Memory B cell (primary cell): ENCODE measurements around the gene CHMP6.
A peak's percentile ranks its signal among the peaks of the same experiment; 100 is the strongest.

Experiments
- ATAC-seq: fragments of 150-1000 bp; cut with Tn5 transposase; 2 replicates; pipeline ENCODE4 v1.10.0; 2021; ENCODE audit warnings: low read depth, mild to moderate bottlenecking, moderate library complexity
- DNase-seq, 2 donors: peaks; one replicate each; pipeline ENCODE4 v3.0.0; 2022; ENCODE audit warnings: low spot score in 2 of 2
- H3K27ac Mint-ChIP-seq: one replicate; pipeline ENCODE4 v1.8.0; 2022; ENCODE audit warnings: mild to moderate bottlenecking, moderate library complexity, mixed read lengths
- H3K27me3 Mint-ChIP-seq: one replicate; pipeline ENCODE4 v1.8.0; 2022; ENCODE audit warnings: mixed read lengths
- H3K36me3 Mint-ChIP-seq: one replicate; pipeline ENCODE4 v1.8.0; 2022; ENCODE audit warnings: mild to moderate bottlenecking, mixed read lengths
- H3K4me1 Mint-ChIP-seq: one replicate; pipeline ENCODE4 v1.8.0; 2022; ENCODE audit warnings: mixed read lengths
- H3K4me3 Mint-ChIP-seq: one replicate; pipeline ENCODE4 v1.8.0; 2022; ENCODE audit warnings: mild to moderate bottlenecking, moderate library complexity, mixed read lengths
- H3K9me3 Mint-ChIP-seq: one replicate; pipeline ENCODE4 v1.8.0; 2022; ENCODE audit warnings: mixed read lengths

The CHMP6 gene

GRCh38 chr17:80991645-80992076, at the start of gene CHMP6:
TSS of gene CHMP6 (plus strand) at chr17:80991841. CDS start at chr17:80991919, 78 bp downstream.
- Mint-ChIP-seq H3K36me3 (peaks cover 13% of the 10 kb centered on the region), H3K4me1 (peaks cover 23% of the 10 kb centered on the region), H3K9me3 (no peaks in the 10 kb centered on the region), H3K4me3 (peak within 1 kb of the TSS; percentile 92), H3K27me3 (no peaks in the 10 kb centered on the region), H3K27ac (peak within 1 kb of the TSS; percentile 82)
- ATAC-seq = peak; percentile 73
- DNase-seq = peak; percentile 71 to 76

DNA sequence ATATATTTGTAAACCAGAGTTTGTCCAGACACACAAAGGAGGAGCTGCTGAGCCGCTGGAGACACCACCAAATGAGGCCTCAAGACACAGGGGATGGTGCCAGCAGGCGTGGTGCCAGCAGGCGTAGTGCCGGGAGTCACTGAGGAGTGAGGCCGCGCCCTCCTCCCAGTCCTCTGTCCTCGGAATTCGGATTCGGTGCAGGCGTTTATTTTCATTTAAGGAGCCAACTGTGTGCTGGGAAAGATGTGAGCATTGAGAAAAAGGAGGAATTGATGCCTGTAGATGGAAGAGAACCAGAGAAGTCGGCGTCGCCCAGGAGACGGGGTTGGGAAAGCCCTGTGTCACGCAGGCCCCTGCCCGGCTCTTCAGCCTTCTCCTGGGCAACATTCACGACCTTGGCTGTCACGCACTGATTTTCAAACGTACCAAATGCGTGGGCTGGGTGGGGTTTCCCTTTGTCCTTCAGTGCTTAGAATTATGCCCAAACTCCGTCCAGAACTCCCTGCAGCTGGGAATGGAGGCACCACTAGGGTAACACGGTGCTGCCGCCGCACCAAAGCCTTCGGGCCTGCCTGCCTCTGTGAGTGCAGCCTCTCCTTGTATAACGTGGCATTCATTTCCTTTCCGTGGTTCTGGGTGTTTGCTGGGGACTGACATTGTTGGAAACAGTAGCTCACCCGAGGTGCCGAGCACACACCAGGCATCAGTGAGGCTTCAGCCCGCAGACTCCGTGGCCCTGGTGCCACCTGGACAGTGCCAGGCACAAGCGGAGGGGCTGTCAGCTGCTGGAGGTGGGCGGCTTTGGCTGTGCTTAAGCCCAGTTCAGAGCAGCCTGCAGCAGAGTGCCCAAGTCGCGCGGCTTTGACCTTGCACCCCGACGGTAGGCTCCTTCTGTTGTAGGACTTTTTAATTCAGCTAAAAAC, 49.0 kb upstream of the CHMP6 start:
- Mint-ChIP-seq H3K9me3 (no peaks in the 10 kb centered on the region), H3K36me3 (peaks cover 20% of the 10 kb centered on the region)

DNA sequence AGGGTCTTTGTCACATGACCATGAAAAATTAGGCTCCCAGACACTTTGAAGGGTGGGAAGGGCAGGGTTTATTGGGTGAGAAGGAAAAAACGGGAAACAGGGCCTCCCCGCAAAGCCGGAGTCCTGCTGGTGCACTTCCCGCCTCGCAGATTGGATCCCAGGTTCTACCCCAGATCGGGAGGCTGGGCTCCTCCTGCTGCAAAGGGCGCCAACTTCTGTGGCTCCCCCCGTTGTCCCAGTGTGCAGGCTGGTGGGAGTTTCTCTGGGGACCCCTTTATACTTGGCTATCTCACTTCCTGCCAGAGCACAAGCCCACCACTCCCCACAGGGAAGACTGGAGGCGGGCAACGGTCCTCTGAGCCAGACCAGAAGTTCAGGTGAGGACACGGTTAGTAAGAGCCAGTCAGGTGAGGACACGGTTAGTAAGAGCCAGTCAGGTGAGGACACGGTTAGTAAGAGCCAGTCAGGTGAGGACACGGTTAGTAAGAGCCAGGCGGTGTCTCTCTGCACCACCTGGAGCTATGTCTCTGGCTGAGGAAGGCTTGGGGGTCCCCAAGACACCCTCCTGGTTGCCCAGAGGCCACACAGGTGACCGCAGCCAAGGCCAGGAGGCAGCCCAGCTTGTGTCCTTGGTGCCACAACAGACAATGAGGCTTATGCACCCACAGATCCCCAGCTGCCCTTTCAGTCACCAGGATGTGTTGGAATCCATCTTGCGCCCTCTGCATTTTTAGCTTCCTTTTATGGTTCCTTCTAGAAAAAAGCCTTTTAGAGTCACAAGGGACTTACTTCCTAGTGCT, 48.1 kb upstream of the CHMP6 start:
- no peak for ATAC-seq
- Mint-ChIP-seq H3K4me3 (no peak overlapping the region), H3K36me3 (peaks cover 22% of the 10 kb centered on the region), H3K9me3 (no peaks in the 10 kb centered on the region), H3K4me1 (peaks cover 5% of the 10 kb centered on the region), H3K27me3 (no peaks in the 10 kb centered on the region), H3K27ac (no peak overlapping the region)
- DNase-seq = no peak

More for the DNA sequence above, 49.0 kb upstream of the CHMP6 start:
- Mint-ChIP-seq H3K4me3 (no peak overlapping the region), H3K27me3 (no peaks in the 10 kb centered on the region), H3K4me1 (peaks cover 7% of the 10 kb centered on the region), H3K27ac (no peak overlapping the region)
- no peak for ATAC-seq
- no peak for DNase-seq

- Mint-ChIP-seq H3K27ac (no peak overlapping the region), H3K4me3 (no peak overlapping the region), H3K9me3 (no peaks in the 10 kb centered on the region), H3K36me3 (peaks cover 24% of the 10 kb centered on the region), H3K4me1 (peaks cover 4% of the 10 kb centered on the region), H3K27me3 (no peaks in the 10 kb centered on the region)
- ATAC-seq = no peak
- no peak for DNase-seq
Observed at GRCh38 chr17:80944326-80944725, 47.3 kb upstream of the CHMP6 start.

GRCh38 chr17:80945736-80946135, 45.9 kb upstream of the CHMP6 start:
- ATAC-seq (no peak), DNase-seq (no peak)
- no peak overlapping the region for H3K4me3 Mint-ChIP-seq
- H3K4me1 Mint-ChIP-seq = peaks cover 4% of the 10 kb centered on the region
- peaks cover 32% of the 10 kb centered on the region for H3K36me3 Mint-ChIP-seq
- H3K27ac Mint-ChIP-seq = no peak overlapping the region
- H3K9me3 Mint-ChIP-seq = no peaks in the 10 kb centered on the region
- no peaks in the 10 kb centered on the region for H3K27me3 Mint-ChIP-seq

DNA sequence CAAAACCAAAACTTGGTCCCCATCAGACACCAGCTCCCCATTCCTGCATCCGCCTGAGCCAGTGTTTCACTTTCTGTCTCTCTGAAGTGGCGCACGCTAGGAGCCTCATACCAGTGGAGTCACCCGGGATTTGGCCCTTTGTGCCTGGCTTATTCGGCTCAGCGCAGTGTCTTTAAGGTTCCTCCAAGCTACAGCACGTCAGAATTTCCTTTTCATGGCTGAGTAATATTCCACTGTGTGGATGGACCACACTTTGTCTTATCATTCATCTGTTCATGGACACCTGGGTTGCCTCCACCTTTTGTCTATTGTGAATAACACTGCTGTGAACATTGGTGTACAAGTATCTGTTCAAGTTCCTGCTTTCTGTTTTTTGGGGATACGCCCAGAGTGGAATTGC, 45.2 kb upstream of the CHMP6 start:
- ATAC-seq (no peak), DNase-seq (no peak)
- no peak overlapping the region for H3K4me3 Mint-ChIP-seq
- no peaks in the 10 kb centered on the region for H3K9me3 Mint-ChIP-seq
- no peaks in the 10 kb centered on the region for H3K27me3 Mint-ChIP-seq
- H3K36me3 Mint-ChIP-seq = peaks cover 32% of the 10 kb centered on the region
- H3K27ac Mint-ChIP-seq = no peak overlapping the region
- H3K4me1 Mint-ChIP-seq = no peaks in the 10 kb centered on the region

DNA sequence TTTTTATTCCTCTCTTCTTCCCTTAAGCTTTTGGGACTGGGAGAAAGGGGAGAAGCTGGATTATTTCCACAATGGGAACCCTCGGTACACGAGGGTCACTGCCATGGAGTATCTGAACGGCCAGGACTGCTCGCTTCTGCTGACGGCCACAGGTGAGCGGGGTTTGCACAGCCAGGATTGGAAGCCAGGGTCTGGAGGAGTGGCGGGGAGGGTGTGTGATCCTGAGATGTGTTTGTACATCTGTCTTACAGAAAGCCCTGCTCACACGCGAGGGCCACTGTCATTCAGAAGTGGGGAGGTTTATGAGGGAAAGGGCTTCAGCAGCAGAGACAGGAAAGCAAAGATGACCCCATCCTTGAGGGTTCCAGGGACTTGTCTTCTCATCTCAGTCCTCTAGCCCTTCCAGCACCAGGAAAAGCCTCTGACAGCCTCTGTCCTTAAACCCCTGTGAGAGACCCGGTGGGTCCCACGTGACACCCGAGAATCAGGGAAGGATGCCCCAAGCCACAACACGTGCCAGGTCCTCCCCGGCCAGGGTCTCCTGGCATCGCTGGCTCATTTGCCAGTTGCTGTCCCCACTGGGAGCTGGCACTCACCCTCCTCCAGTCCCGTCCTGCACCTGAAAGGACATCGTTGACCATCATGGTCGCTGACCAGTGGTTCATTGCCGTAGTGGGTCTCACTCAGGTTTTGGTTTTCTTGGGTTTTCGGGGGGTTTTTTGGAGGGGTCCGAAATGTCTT, 44.3 kb upstream of the CHMP6 start:
- peaks cover 33% of the 10 kb centered on the region for H3K36me3 Mint-ChIP-seq
- H3K9me3 Mint-ChIP-seq = no peaks in the 10 kb centered on the region
- no peaks in the 10 kb centered on the region for H3K27me3 Mint-ChIP-seq
- ATAC-seq (no peak), DNase-seq (no peak)
- H3K4me3 Mint-ChIP-seq = no peak overlapping the region
- H3K27ac Mint-ChIP-seq = no peak overlapping the region
- H3K4me1 Mint-ChIP-seq = no peaks in the 10 kb centered on the region

- H3K4me3 Mint-ChIP-seq = no peak overlapping the region
- no peaks in the 10 kb centered on the region for H3K27me3 Mint-ChIP-seq
- peaks cover 35% of the 10 kb centered on the region for H3K36me3 Mint-ChIP-seq
- no peak for DNase-seq
- no peaks in the 10 kb centered on the region for H3K9me3 Mint-ChIP-seq
- H3K27ac Mint-ChIP-seq = no peak overlapping the region
- H3K4me1 Mint-ChIP-seq = no peaks in the 10 kb centered on the region
- ATAC-seq = no peak
Observed at GRCh38 chr17:80948019-80948975, 43.3 kb upstream of the CHMP6 start.

- Mint-ChIP-seq H3K27me3 (no peaks in the 10 kb centered on the region), H3K4me3 (no peak overlapping the region), H3K27ac (no peak overlapping the region), H3K9me3 (no peaks in the 10 kb centered on the region), H3K4me1 (no peaks in the 10 kb centered on the region), H3K36me3 (peaks cover 37% of the 10 kb centered on the region)
- ATAC-seq = no peak
- DNase-seq = no peak
Observed at GRCh38 chr17:80948976-80949450, 42.6 kb upstream of the CHMP6 start.

- Mint-ChIP-seq H3K4me1 (no peaks in the 10 kb centered on the region), H3K9me3 (no peaks in the 10 kb centered on the region), H3K27ac (no peak overlapping the region), H3K27me3 (no peaks in the 10 kb centered on the region), H3K36me3 (peaks cover 35% of the 10 kb centered on the region), H3K4me3 (no peak overlapping the region)
- DNase-seq (no peak), ATAC-seq (no peak)
Observed at GRCh38 chr17:80949451-80950421, 41.9 kb upstream of the CHMP6 start.

- Mint-ChIP-seq H3K27me3 (no peaks in the 10 kb centered on the region), H3K36me3 (peaks cover 37% of the 10 kb centered on the region), H3K4me3 (no peak overlapping the region), H3K4me1 (no peaks in the 10 kb centered on the region), H3K9me3 (no peaks in the 10 kb centered on the region), H3K27ac (no peak overlapping the region)
- ATAC-seq (no peak), DNase-seq (no peak)
Observed at GRCh38 chr17:80950466-80951120, 41.0 kb upstream of the CHMP6 start.
